ENCODE data around the gene CAPNS2.

GRCh38 chr16:55597928-55598327, 31.4 kb downstream of the CAPNS2 start:
- TF ChIP-seq CTCF (IDR thresholded peaks at IDR 0.05) (no peak), POLR2A (IDR thresholded peaks at IDR 0.05) (no peak)
